HCT116 (cell line): Measurements from ENCODE around the gene KAZN. TPM values are rescaled to one million over a fixed set of nuclear protein-coding genes. Genes with fewer than 3 reads are reported as not detected.

Experiments used
- ATAC-seq: fragments of 200-7000 bp; cut with Tn5 transposase; 2 replicates; pipeline ENCODE4 v1.9.1; 2020; ENCODE audit warnings: mild to moderate bottlenecking, moderate library complexity
- BruUV-seq: library from RNA; stranded (reverse); fragments of 400-500 nt; replicated peaks from 2 replicates; lab custom pipeline; 2021; lab: Mats Ljungman, UMichigan
- CTCF ChIA-PET: fragments of 300-600 bp; sonication (Branson Sonifier 250); formaldehyde crosslinking; loops from one replicate; lab custom pipeline; 2021; ENCODE audit warnings: antibody characterized with exemption; lab: Charles Lee
- POLR2A ChIA-PET: fragments of 300-600, 350-600 bp; sonication (Branson Sonifier 250); formaldehyde crosslinking; loops from one replicate; lab custom pipeline; 2021; ENCODE audit warnings: antibody characterized with exemption; lab: Charles Lee
- RAD21 ChIA-PET, 2 experiments: fragments of 300-600 bp; sonication (Branson Sonifier 250); formaldehyde crosslinking; loops; one replicate each; lab custom pipeline; 2023; ENCODE audit warnings: low total read pairs in 2 of 2; ENCODE audit not compliant: uncharacterized antibody in 2 of 2, unreplicated experiment in 2 of 2, low non-redundant PET in 1 of 2; lab: Charles Lee
- DNase-seq: peaks from one replicate; pipeline ENCODE4 v3.0.0-alpha.2; 2010; ENCODE audit warnings: low read depth, low spot score
- H2AFZ ChIP-seq: fragments of 200-600 bp; shearing (Covaris generic), sonication (generic); 2 replicates; pipeline ENCODE4 v1.6.1; 2017; ENCODE audit warnings: low read depth, mixed run types, mixed read lengths, antibody characterized with exemption, low read length; ENCODE audit not compliant: poor library complexity, severe bottlenecking
- H3K27ac ChIP-seq: 2 replicates; pipeline ENCODE4 v1.5.1; 2012; ENCODE audit warnings: low read depth, low read length
- H3K27me3 ChIP-seq: fragments of 200-600 bp; sonication (generic); 2 replicates; pipeline ENCODE4 v1.6.1; 2016; ENCODE audit warnings: mixed run types, low read length, mixed read lengths; ENCODE audit not compliant: insufficient read depth
- H3K36me3 ChIP-seq, 2 experiments: fragments of 200-500 bp in 1 of 2; fragments of 200-600 bp in 1 of 2; sonication (Bioruptor generic) in 1 of 2; sonication (generic) in 1 of 2; 2 replicates each; pipeline versions ENCODE4 v1.5.1 to v1.6.1; 2014 to 2016; ENCODE audit warnings: low read length in 2 of 2, inconsistent platforms in 1 of 2, mixed read lengths in 1 of 2, mixed run types in 1 of 2; ENCODE audit not compliant: insufficient read depth in 2 of 2, control insufficient read depth in 1 of 2
- H3K4me1 ChIP-seq, 2 experiments: fragments of 200-600 bp in 1 of 2; sonication (generic) in 1 of 2; 2 replicates each; pipeline versions ENCODE4 v1.5.1 to v1.6.1; 2012 to 2017; ENCODE audit warnings: low read length in 2 of 2, inconsistent platforms in 1 of 2, mild to moderate bottlenecking in 1 of 2, mixed read lengths in 1 of 2, mixed run types in 1 of 2, moderate library complexity in 1 of 2; ENCODE audit not compliant: insufficient read depth in 2 of 2, control insufficient read depth in 1 of 2
- H3K4me2 ChIP-seq: fragments of 200-600 bp; sonication (generic); 2 replicates; pipeline ENCODE4 v1.6.1; 2017; ENCODE audit warnings: mixed run types, low read length, mixed read lengths
- H3K4me3 ChIP-seq, 2 experiments: fragments of 200-600 bp in 1 of 2; sonication (generic) in 1 of 2; replicated peaks in 1 of 2; 2 replicates each; pipeline ENCODE4 v1.5.1; 2011 to 2016; ENCODE audit warnings: low read length in 2 of 2, control low read depth in 1 of 2, low read depth in 1 of 2, mild to moderate bottlenecking in 1 of 2, mixed read lengths in 1 of 2, mixed run types in 1 of 2
- H3K79me2 ChIP-seq: fragments of 200-600 bp; sonication (generic); 2 replicates; pipeline ENCODE4 v1.6.1; 2017; ENCODE audit warnings: mild to moderate bottlenecking, mixed run types, low read length, moderate library complexity, mixed read lengths; ENCODE audit not compliant: insufficient read depth
- H3K9ac ChIP-seq: fragments of 200-600 bp; sonication (generic); 2 replicates; pipeline ENCODE4 v1.6.1; 2016; ENCODE audit warnings: low read length, mixed read lengths
- H3K9me2 ChIP-seq: fragments of 200-600 bp; sonication (generic), shearing (Covaris generic); 2 replicates; pipeline ENCODE4 v1.6.1; 2017; ENCODE audit warnings: mixed run types, mild to moderate bottlenecking, moderate library complexity; ENCODE audit not compliant: insufficient read depth
- H3K9me3 ChIP-seq, 2 experiments: fragments of 200-500 bp in 1 of 2; fragments of 200-600 bp in 1 of 2; sonication (Bioruptor generic) in 1 of 2; sonication (generic) in 1 of 2; 2 replicates each; pipeline ENCODE4 v1.6.1; 2014 to 2017; ENCODE audit warnings: low read length in 2 of 2, mixed read lengths in 2 of 2, inconsistent platforms in 1 of 2, low read depth in 1 of 2, mild to moderate bottlenecking in 1 of 2, mixed run types in 1 of 2, moderate library complexity in 1 of 2; ENCODE audit not compliant: control insufficient read depth in 1 of 2, insufficient read depth in 1 of 2
- H4K20me1 ChIP-seq: fragments of 200-600 bp; sonication (generic), shearing (Covaris generic); 2 replicates; pipeline ENCODE4 v1.6.1; 2017; ENCODE audit warnings: mixed run types, mild to moderate bottlenecking, moderate library complexity; ENCODE audit not compliant: insufficient read depth
- CBX3 ChIP-seq: IDR thresholded peaks from 2 replicates; pipeline ENCODE4 v1.6.1; 2012; ENCODE audit warnings: low read depth
- CEBPB ChIP-seq: IDR thresholded peaks from 2 replicates; pipeline ENCODE4 v1.6.1; 2012; ENCODE audit warnings: low read depth
- EGR1 ChIP-seq: IDR thresholded peaks from 2 replicates; pipeline ENCODE4 v1.6.1; 2012; ENCODE audit warnings: low read depth
- ELF1 ChIP-seq: IDR thresholded peaks from 2 replicates; pipeline ENCODE4 v1.6.1; 2012; ENCODE audit warnings: low read depth, borderline replicate concordance
- EZH2 ChIP-seq: fragments of 200-600 bp; sonication (generic); IDR thresholded peaks from 2 replicates; pipeline ENCODE4 v1.6.1; 2017; ENCODE audit warnings: antibody characterized with exemption, mixed run types
- EZH2phosphoT487 ChIP-seq: fragments of 200-600 bp; IDR thresholded peaks from 2 replicates; pipeline ENCODE4 v1.6.1; 2018; ENCODE audit warnings: antibody characterized with exemption, borderline replicate concordance
- FOSL1 ChIP-seq: IDR thresholded peaks from 2 replicates; pipeline ENCODE4 v1.6.1; 2012; ENCODE audit warnings: low read depth
- JUND ChIP-seq: IDR thresholded peaks from 2 replicates; pipeline ENCODE4 v1.6.1; 2012
- POLR2A ChIP-seq: IDR thresholded peaks from 2 replicates; pipeline ENCODE4 v1.7.0; 2011; ENCODE audit warnings: borderline replicate concordance; ENCODE audit not compliant: insufficient read depth, insufficient read length; ENCODE audit errors: extremely low read depth
- POLR2AphosphoS5 ChIP-seq: IDR thresholded peaks from 2 replicates; pipeline ENCODE4 v1.6.1; 2011; ENCODE audit warnings: mild to moderate bottlenecking, low read depth, low read length, moderate library complexity
- RAD21 ChIP-seq: IDR thresholded peaks from 2 replicates; pipeline ENCODE4 v1.6.1; 2012; ENCODE audit warnings: low read depth, mild to moderate bottlenecking
- SP1 ChIP-seq: IDR thresholded peaks from 2 replicates; pipeline ENCODE4 v1.6.1; 2012; ENCODE audit warnings: low read depth
- SRF ChIP-seq: IDR thresholded peaks from 2 replicates; pipeline ENCODE4 v1.6.1; 2012; ENCODE audit warnings: low read depth
- TCF7L2 ChIP-seq: IDR thresholded peaks from 2 replicates; pipeline ENCODE4 v1.7.0; 2011; ENCODE audit warnings: borderline replicate concordance, inconsistent platforms; ENCODE audit not compliant: insufficient read depth, insufficient read length; ENCODE audit errors: extremely low read depth
- YY1 ChIP-seq: IDR thresholded peaks from 2 replicates; pipeline ENCODE4 v1.6.1; 2011; ENCODE audit warnings: low read length, low read depth, moderate library complexity, mild to moderate bottlenecking; ENCODE audit not compliant: insufficient replicate concordance; ENCODE audit errors: extremely low read depth
- ZNF274 ChIP-seq: fragments of 200-500 bp; sonication (Bioruptor generic); IDR thresholded peaks from 2 replicates; pipeline ENCODE4 v1.6.1; 2014; ENCODE audit warnings: mild to moderate bottlenecking, low read depth, low read length, inconsistent platforms
- intact Hi-C: fragments of 100-400 bp; cut with micrococcal nuclease; formaldehyde crosslinking; loops from 2 replicates; pipeline ENCODE4 v1.10.0; 2022
- total RNA-seq: library from RNA; stranded (reverse); gene quantifications from one replicate; pipeline ENCODE4 v1.2.1, GENCODE V29; 2021; ENCODE audit not compliant: unreplicated experiment
- TF ChIP-seq, protein P1 (sequence below): IDR thresholded peaks from 2 replicates; pipeline ENCODE4 v1.6.1; 2012; ENCODE audit warnings: low read depth
- TF ChIP-seq, protein P2 (sequence below): IDR thresholded peaks from 2 replicates; pipeline ENCODE4 v1.6.1; 2012
- TF ChIP-seq, protein P3 (sequence below): IDR thresholded peaks from 2 replicates; pipeline ENCODE4 v1.6.1; 2011; ENCODE audit warnings: mild to moderate bottlenecking, low read length, moderate library complexity; ENCODE audit not compliant: insufficient replicate concordance; ENCODE audit errors: extremely low read depth
- TF ChIP-seq, protein P4 (sequence below): IDR thresholded peaks from 2 replicates; pipeline ENCODE4 v1.6.1; 2012

Gene KAZN
- total RNA-seq, 1 experiment from 2014 or later = 13.4 TPM

DNA sequence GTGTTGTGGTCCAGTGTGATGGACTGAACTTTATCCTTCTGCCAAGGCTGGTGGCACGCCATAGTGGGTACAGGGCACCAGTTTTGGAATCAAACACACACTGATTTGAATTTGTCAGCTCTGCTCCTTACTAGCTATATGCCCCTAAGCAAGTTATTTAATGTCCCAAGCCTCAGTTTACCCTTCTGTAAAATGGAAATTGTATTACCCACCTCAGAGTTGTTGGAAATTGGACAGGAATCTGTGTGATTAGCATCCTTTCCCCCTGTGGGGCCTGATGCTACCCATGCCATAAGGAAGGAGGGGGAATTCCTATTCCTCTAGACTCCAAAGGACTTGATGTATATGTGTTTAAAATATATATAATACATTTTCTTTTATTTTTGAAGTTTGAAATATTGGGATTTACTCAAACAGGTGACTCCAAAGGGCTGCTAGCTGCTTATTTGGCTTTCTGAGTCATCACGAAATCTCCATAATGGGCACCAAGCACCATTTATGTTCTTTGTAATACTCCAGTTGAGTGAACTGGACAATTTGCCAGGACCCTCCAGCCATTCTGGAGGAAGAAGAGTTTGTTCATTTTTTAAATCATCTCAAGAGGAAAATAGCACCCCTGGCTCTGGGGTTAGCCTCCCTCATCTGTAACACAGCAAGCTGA is 330.5 kb downstream of the KAZN start:
- ATAC-seq (no peak), DNase-seq (no peak)
- POLR2A ChIA-PET = no interaction called here
- intact Hi-C loops = no loop called here
- Histone ChIP-seq H3K4me3 (no peak overlapping the region), H3K4me2 (no peak overlapping the region), H3K9me3 (no peaks in the 10 kb centered on the region), H3K9ac (no peak overlapping the region), H3K4me1 (peaks cover 5 to 8% of the 10 kb centered on the region in 2 experiments; a peak in 3 of 4 replicates), H3K27me3 (no peaks in the 10 kb centered on the region), H3K79me2 (peaks cover 50% of the 10 kb centered on the region), H4K20me1 (no peaks in the 10 kb centered on the region), H3K36me3 (no peaks in the 10 kb centered on the region), H3K9me2 (no peaks in the 10 kb centered on the region), H2AFZ (no peak overlapping the region), H3K27ac (no peak overlapping the region)
- BruUV-seq = no TSS peak
- RAD21 ChIA-PET = no interaction called here
- TF ChIP-seq RAD21 = no peak
- no peak for TF ChIP-seq EZH2phosphoT487
- no peak for TF ChIP-seq CBX3
- TF ChIP-seq EZH2 = no peak
- no peak for TF ChIP-seq ELF1
- no peak for TF ChIP-seq EGR1
- TF ChIP-seq, protein P1, sequence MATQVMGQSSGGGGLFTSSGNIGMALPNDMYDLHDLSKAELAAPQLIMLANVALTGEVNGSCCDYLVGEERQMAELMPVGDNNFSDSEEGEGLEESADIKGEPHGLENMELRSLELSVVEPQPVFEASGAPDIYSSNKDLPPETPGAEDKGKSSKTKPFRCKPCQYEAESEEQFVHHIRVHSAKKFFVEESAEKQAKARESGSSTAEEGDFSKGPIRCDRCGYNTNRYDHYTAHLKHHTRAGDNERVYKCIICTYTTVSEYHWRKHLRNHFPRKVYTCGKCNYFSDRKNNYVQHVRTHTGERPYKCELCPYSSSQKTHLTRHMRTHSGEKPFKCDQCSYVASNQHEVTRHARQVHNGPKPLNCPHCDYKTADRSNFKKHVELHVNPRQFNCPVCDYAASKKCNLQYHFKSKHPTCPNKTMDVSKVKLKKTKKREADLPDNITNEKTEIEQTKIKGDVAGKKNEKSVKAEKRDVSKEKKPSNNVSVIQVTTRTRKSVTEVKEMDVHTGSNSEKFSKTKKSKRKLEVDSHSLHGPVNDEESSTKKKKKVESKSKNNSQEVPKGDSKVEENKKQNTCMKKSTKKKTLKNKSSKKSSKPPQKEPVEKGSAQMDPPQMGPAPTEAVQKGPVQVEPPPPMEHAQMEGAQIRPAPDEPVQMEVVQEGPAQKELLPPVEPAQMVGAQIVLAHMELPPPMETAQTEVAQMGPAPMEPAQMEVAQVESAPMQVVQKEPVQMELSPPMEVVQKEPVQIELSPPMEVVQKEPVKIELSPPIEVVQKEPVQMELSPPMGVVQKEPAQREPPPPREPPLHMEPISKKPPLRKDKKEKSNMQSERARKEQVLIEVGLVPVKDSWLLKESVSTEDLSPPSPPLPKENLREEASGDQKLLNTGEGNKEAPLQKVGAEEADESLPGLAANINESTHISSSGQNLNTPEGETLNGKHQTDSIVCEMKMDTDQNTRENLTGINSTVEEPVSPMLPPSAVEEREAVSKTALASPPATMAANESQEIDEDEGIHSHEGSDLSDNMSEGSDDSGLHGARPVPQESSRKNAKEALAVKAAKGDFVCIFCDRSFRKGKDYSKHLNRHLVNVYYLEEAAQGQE = no peak
- TF ChIP-seq SRF = no peak
- TF ChIP-seq, protein P2, sequence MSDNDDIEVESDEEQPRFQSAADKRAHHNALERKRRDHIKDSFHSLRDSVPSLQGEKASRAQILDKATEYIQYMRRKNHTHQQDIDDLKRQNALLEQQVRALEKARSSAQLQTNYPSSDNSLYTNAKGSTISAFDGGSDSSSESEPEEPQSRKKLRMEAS = no peak
- no peak for TF ChIP-seq ZNF274
- no peak for TF ChIP-seq POLR2A
- no peak for TF ChIP-seq FOSL1
- no peak for TF ChIP-seq TCF7L2
- TF ChIP-seq, protein P3, sequence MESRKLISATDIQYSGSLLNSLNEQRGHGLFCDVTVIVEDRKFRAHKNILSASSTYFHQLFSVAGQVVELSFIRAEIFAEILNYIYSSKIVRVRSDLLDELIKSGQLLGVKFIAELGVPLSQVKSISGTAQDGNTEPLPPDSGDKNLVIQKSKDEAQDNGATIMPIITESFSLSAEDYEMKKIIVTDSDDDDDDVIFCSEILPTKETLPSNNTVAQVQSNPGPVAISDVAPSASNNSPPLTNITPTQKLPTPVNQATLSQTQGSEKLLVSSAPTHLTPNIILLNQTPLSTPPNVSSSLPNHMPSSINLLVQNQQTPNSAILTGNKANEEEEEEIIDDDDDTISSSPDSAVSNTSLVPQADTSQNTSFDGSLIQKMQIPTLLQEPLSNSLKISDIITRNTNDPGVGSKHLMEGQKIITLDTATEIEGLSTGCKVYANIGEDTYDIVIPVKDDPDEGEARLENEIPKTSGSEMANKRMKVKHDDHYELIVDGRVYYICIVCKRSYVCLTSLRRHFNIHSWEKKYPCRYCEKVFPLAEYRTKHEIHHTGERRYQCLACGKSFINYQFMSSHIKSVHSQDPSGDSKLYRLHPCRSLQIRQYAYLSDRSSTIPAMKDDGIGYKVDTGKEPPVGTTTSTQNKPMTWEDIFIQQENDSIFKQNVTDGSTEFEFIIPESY = no peak
- no peak for TF ChIP-seq POLR2AphosphoS5
- TF ChIP-seq CEBPB = no peak
- no peak for TF ChIP-seq SP1
- TF ChIP-seq JUND = no peak
- TF ChIP-seq YY1 = no peak
- TF ChIP-seq, protein P4, sequence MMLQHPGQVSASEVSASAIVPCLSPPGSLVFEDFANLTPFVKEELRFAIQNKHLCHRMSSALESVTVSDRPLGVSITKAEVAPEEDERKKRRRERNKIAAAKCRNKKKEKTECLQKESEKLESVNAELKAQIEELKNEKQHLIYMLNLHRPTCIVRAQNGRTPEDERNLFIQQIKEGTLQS = no peak
- CTCF ChIA-PET = no interaction called here
